GM10266 (cell line): ENCODE measurements around the gene BCL2L14.

ENCODE experiments used
- DNase-seq: peaks from one replicate; pipeline ENCODE4 v3.0.0; 2012; ENCODE audit errors: extremely low spot score
- CTCF ChIP-seq: IDR thresholded peaks from 2 replicates; pipeline ENCODE4 v1.5.1; 2012; ENCODE audit warnings: mild to moderate bottlenecking, low read depth; ENCODE audit not compliant: control insufficient read depth, insufficient read depth; ENCODE audit errors: missing control alignments

The BCL2L14 gene

GRCh38 chr12:12081836-12082497, 11.2 kb downstream of the BCL2L14 start:
- peak; percentile 54 for TF ChIP-seq CTCF
- DNase-seq: peak; percentile 59

GRCh38 chr12:12083688-12084087, 12.9 kb downstream of the BCL2L14 start:
- DNase-seq: no peak
- TF ChIP-seq CTCF: no peak

- no peak for DNase-seq
- no peak for TF ChIP-seq CTCF
Measured at GRCh38 chr12:12086362-12086761, 15.6 kb downstream of the BCL2L14 start.

- no peak for TF ChIP-seq CTCF
- DNase-seq: no peak
Measured at GRCh38 chr12:12086973-12087692, 16.4 kb downstream of the BCL2L14 start.

GRCh38 chr12:12087693-12088034, 16.9 kb downstream of the BCL2L14 start:
- no peak for DNase-seq
- no peak for TF ChIP-seq CTCF

- no peak for DNase-seq
- TF ChIP-seq CTCF: no peak
Measured at GRCh38 chr12:12088147-12088546, 17.4 kb downstream of the BCL2L14 start.

GRCh38 chr12:12088761-12089160, 18.0 kb downstream of the BCL2L14 start:
- TF ChIP-seq CTCF: no peak
- DNase-seq: no peak
